HG03460 (cell line): ENCODE data around the gene CARD11.
"Not testable (repeated sequence)": the region's sequence is repeated elsewhere in the genome, so short reads cannot be mapped to it uniquely, and the experiment has no call there.

Experiments
- ATAC-seq: cut with Tn5 transposase; IDR thresholded peaks from one replicate; pipeline ENCODE4 v1.9.1; 2021; ENCODE audit not compliant: unreplicated experiment

CARD11 gene

GRCh38 chr7:3021825-3022224 lies 21.8 kb downstream of the CARD11 start:
- ATAC-seq: no peak

GRCh38 chr7:3021224-3021623 lies 22.4 kb downstream of the CARD11 start:
- ATAC-seq: not testable (repeated sequence)

GRCh38 chr7:3020416-3020815 lies 23.3 kb downstream of the CARD11 start:
- ATAC-seq: no peak

GRCh38 chr7:3019801-3020200 lies 23.9 kb downstream of the CARD11 start:
- ATAC-seq: no peak

GRCh38 chr7:3013975-3014792 lies 29.5 kb downstream of the CARD11 start:
- ATAC-seq: no peak

GRCh38 chr7:3011211-3011852 lies 32.3 kb downstream of the CARD11 start:
- ATAC-seq: no peak

- ATAC-seq: no peak
These were observed 33.5 kb downstream of the CARD11 start for GRCh38 chr7:3010161-3010560.

- ATAC-seq: no peak
These were observed 34.6 kb downstream of the CARD11 start for GRCh38 chr7:3009086-3009485.

GRCh38 chr7:3008386-3008785 lies 35.3 kb downstream of the CARD11 start:
- no peak for ATAC-seq

- no peak for ATAC-seq
These were observed 36.0 kb downstream of the CARD11 start for GRCh38 chr7:3007696-3008095.

- no peak for ATAC-seq
These were observed 38.4 kb downstream of the CARD11 start for GRCh38 chr7:3005257-3005656.

GRCh38 chr7:3003936-3004335 lies 39.7 kb downstream of the CARD11 start:
- no peak for ATAC-seq

GRCh38 chr7:3002631-3003030 lies 41.0 kb downstream of the CARD11 start:
- ATAC-seq: no peak

- no peak for ATAC-seq
These were observed 43.1 kb downstream of the CARD11 start for GRCh38 chr7:3000566-3000965.

- no peak for ATAC-seq
These were observed 44.6 kb downstream of the CARD11 start for GRCh38 chr7:2999078-2999500.

GRCh38 chr7:2997014-2997413 lies 46.7 kb downstream of the CARD11 start:
- ATAC-seq: no peak

GRCh38 chr7:2996141-2996540 lies 47.5 kb downstream of the CARD11 start:
- no peak for ATAC-seq

GRCh38 chr7:2993868-2994267 lies 49.8 kb downstream of the CARD11 start:
- ATAC-seq: no peak

GRCh38 chr7:2993396-2993795 lies 50.3 kb downstream of the CARD11 start:
- ATAC-seq: no peak

GRCh38 chr7:2990949-2991470 lies 52.7 kb downstream of the CARD11 start:
- ATAC-seq: no peak

- ATAC-seq: no peak
These were observed 57.1 kb downstream of the CARD11 start for GRCh38 chr7:2986561-2986960.

- ATAC-seq: no peak
These were observed 57.8 kb downstream of the CARD11 start for GRCh38 chr7:2985866-2986265.
